Adipose tissue (tissue), 3 donors: ENCODE data around the gene IGHMBP2. TPM values are rescaled to one million over a fixed set of nuclear protein-coding genes. Genes with fewer than 3 reads are reported as not detected.
"Not testable (repeated sequence)": the region's sequence is repeated elsewhere in the genome, so short reads cannot be mapped to it uniquely, and the experiment has no call there.

Source experiments
- H3K27ac ChIP-seq: one replicate; pipeline ENCODE4 v1.5.1; 2013; ENCODE audit warnings: low read depth, low read length
- WGBS, 3 donors: extraction: QIAGEN DNeasy Blood & Tissue Kit; methylation state at CpG; one replicate each; pipeline ENCODE4 v1.1.7; 2013; 5-methylcytosine and 5-hydroxymethylcytosine counted together
- polyA plus RNA-seq, 3 donors: library from polyadenylated mRNA; stranded (reverse); fragments of 200-250 nt; gene quantifications; one replicate each; pipeline ENCODE4 v1.2.3, GENCODE V29; 2013
- donor health status: healthy with polysubstance abuse.
- donor health status: Bipolar disorder and iron deficiency.
- donor health status: healthy.

IGHMBP2 gene
- polyA plus RNA-seq, 3 donors: 7.4 to 23.7 (median 11.3) TPM

GRCh38 chr11:68969386-68969785 is 65.7 kb downstream of the IGHMBP2 start:
- 62 to 79% (median 75%) methylated on average over 8 of the region's 8 CpGs for WGBS, 3 donors
- no peak overlapping the region for H3K27ac ChIP-seq

GRCh38 chr11:68970921-68971636 is 67.4 kb downstream of the IGHMBP2 start:
- H3K27ac ChIP-seq: no peak overlapping the region
- WGBS, 3 donors: 77 to 89% (median 87%) methylated on average over 8 of the region's 8 CpGs

DNA sequence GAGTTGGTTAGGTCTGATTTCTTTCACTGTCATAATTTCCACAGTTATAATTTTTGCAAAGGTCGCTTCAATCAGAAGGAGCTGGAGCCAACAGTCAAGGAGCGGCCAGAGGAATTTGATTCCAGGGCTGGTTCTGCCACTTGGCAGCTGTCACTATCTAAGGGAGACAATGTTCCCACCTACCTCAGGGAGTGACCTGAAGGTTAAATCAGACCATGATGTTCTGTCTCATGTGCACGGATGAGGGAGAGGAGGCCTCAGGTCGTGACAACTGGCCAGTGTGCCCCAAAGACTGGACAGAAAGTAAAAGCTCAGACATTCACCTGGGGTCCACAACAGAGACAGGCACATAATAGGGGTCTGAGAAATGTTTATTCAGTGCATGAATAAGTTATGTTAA is 69.5 kb downstream of the IGHMBP2 start:
- no peak overlapping the region for H3K27ac ChIP-seq
- 58 to 74% (median 66%) methylated on average over 4 of the region's 4 CpGs for WGBS, 3 donors

- H3K27ac ChIP-seq: not testable (repeated sequence)
- WGBS, 3 donors: 88 to 89% (median 89%) methylated on average over 12 of the region's 12 CpGs
Observed at GRCh38 chr11:68973706-68974105, 70.0 kb downstream of the IGHMBP2 start.

- 91 to 93% (median 93%) methylated on average over 22 to 23 of the region's 23 CpGs for WGBS, 3 donors
- H3K27ac ChIP-seq: no peak overlapping the region
Observed at GRCh38 chr11:68974421-68975194, 70.9 kb downstream of the IGHMBP2 start.

DNA sequence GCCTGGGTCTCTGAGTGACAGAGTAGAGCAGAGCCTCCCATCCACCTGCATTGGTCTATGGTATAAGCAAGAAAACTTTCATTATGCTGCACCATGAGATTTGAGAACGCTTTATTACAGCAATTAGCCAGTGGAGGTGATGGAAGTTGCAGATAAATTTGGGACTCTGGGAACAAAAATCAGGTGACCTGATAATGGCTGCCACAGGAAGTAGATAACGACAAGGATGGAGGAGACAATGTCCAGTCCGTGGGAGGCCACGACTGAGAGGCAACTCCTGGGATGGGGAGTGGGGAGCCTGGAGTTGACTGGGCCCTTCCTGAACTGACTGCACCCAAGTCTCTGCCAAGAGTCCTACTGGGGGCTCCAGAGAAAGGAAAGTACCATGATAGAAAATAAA is 72.4 kb downstream of the IGHMBP2 start:
- H3K27ac ChIP-seq: no peak overlapping the region
- 57 to 58% (median 58%) methylated on average over 4 of the region's 4 CpGs for WGBS, 3 donors

GRCh38 chr11:68976563-68976962 is 72.9 kb downstream of the IGHMBP2 start:
- H3K27ac ChIP-seq: no peak overlapping the region
- 62 to 72% (median 72%) methylated on average over 4 of the region's 4 CpGs for WGBS, 3 donors

DNA sequence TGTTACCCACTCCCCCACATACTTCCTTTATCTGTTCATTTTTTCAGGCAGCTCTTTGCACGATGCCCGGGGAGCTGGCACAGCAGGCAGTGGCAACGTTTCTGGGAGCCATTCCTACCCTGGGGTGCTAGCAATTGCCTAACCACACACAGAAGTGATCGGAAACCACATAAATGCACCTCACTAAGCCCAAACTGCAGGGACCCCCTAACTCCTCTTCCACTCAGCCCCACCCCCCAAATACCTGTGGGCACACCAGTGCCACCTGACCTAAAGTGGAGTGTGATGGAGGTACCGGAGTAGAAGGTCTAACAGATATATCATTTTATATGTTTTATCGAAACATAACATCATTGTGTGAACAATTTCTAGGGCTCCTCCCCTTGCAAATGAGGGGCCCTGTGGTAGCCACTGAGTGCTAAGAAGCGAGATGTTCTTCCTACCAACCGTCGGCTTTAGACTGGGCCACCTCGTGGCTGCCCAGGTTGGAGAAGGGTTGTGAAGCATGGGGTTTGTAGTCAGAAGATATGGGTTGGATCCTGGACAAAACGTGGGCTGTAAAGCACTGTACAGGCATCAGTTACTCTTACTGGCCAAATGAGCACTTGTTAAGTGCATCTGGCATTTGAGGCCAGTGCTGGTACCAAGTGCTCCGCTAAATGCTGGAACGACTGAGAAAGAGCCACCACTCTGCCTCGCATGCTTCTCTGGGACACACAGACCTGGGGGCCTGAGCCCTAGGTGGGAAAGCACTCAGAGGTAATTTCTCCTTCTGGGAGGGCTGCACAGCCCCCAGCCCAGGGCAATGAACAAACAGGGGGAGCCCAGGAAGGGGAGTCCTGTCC is 74.3 kb downstream of the IGHMBP2 start:
- no peak overlapping the region for H3K27ac ChIP-seq

DNA sequence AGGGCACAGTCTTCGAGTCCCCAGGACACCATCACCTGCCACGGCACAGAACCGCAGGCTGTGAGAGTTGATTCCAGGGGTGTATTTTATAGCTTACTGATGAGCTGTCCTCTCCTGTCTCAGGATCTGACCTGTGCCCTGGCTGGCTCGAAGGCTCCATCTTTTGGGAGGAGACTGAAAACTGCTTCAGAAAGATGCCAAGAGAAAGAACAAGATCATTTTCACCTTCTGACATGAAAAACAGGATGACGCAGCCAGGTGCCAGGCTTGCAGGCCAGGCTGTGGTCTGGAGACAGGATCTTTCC is 74.9 kb downstream of the IGHMBP2 start:
- no peak overlapping the region for H3K27ac ChIP-seq
- 43 to 48% (median 48%) methylated on average over 5 of the region's 5 CpGs for WGBS, 3 donors

More for the DNA sequence above, 74.3 kb downstream of the IGHMBP2 start:
- 67 to 69% (median 69%) methylated on average over 14 of the region's 14 CpGs for WGBS, 3 donors

DNA sequence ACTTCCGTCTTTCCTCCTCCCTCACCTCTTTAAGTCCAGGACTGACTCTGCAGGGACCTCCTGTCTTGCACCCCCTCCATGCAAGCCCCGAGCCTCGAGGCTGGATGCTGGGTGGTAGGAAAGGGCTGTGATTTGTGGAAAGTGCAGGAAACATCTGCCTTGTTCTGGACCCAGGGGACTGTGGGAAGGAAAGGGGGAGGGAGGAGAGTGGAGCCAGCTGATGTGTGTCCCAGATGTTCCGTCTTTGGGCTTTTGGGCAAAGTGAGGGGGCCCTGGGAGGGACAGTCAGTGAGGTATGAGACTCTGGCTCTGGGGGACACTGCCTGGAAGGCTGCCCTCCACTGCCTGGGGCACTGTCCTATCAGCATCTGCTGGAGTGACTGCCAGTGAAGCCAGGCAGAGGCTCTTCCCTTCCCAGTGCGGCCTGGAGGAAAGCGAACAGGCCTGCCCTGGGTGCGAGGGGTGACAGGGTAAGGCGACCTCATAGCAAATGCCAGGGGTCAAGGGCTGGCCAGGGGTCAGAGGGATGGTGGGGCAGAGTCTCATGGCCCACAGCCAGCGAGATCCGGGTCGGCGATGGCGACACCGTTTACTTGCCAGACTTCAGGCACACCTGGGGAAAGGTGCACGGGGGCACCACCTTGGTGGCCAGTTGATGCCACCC is 75.4 kb downstream of the IGHMBP2 start:
- WGBS, 3 donors: 46 to 57% (median 48%) methylated on average over 15 of the region's 15 CpGs
- no peak overlapping the region for H3K27ac ChIP-seq

DNA sequence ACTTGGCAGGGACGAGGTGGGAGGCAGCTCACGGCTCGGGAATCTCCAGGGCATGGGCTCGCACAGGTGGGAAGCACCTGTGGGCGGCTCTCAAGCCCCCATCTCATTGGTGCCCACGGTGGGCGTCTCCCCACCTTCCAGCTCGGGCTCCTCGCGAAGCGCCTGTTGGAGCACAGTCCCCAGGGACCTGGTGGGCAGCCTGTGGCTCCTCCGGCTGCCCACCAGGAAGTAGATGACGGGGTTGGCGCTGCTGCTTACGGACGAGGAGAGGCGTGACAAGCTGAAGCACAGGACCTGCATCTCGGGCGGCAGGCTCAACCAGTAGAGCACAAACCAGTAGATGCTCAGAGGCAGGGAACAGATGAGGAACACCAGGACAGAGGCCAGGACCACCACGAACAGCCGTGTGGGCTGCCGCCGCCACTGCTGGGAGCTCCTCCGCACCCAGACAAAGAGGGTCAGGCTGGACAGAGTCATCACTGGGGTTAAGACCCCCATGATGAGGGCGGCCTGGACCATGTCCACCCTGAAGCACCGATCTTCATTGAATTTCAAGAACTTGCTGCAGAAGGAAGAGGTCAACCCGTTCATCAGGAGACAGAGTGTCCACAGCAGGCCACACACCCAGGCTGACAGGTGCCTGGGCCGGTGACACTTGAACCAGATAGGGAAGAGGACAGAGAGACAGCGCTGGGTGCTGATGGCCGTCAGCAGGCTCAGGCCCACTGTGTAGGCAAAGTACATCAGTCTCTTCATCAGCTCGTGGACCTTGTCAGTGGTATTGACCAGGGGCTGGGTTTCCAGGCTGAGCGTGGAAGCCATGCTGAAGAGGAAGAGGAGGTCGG is 76.5 kb downstream of the IGHMBP2 start:
- H3K27ac ChIP-seq: no peak overlapping the region
- WGBS, 3 donors: 76 to 85% (median 85%) methylated on average over 33 of the region's 33 CpGs

- WGBS, 3 donors: 75 to 86% (median 86%) methylated on average over 8 of the region's 8 CpGs
- no peak within 1 kb of the TSS for H3K27ac ChIP-seq
Observed at GRCh38 chr11:68980776-68981065, 77.0 kb downstream of the IGHMBP2 start, which contains the start of gene MRGPRD. Gene MRGPRD, minus strand, starts transcription at chr11:68980986. Its CDS starts 0 bp downstream, at chr11:68980986.

DNA sequence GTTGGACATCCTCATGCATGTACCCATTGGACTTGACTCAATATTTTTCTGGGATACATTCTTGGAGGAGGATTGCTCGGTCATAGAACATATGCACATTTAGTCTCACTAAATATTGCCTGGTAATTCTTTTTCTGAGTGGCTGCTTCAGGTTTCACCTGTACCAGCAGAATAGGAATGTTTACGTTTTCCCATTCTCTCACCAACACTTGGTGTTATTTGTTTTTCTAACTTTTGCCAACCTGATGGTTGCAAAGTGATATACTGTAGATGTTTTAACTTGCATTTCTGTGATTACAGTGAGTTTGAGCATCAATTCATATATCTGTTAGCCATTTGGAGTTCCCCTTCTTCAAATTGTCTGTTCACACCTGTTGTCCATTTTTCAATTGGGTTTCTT is 78.4 kb downstream of the IGHMBP2 start:
- WGBS, 3 donors: 89 to 96% (median 92%) methylated on average over 2 of the region's 2 CpGs
- H3K27ac ChIP-seq: no peak overlapping the region

GRCh38 chr11:68983801-68984200 is 80.1 kb downstream of the IGHMBP2 start:
- WGBS, 3 donors: 78 to 82% (median 80%) methylated on average over 6 of the region's 6 CpGs
- H3K27ac ChIP-seq: no peak overlapping the region

DNA sequence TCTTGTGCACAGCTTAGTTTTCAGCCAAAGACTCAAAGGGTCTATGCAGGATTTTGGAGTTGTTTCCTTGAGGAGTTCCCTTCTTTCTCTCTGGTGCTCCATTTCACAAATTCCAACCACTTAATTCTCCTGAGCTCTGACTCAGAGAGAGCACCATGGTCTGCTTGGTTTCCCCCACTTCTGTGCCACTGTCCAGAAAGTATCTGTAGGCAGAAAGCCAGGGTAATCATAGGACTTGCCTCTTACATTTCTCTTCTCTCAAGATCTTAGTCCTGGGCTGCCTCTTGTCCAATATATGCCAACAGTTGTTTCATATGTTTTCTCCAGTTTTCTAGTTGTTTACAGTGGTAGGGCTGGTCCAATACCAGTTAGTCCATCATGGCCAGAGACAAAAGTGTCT is 83.5 kb downstream of the IGHMBP2 start:
- H3K27ac ChIP-seq: no peak overlapping the region

DNA sequence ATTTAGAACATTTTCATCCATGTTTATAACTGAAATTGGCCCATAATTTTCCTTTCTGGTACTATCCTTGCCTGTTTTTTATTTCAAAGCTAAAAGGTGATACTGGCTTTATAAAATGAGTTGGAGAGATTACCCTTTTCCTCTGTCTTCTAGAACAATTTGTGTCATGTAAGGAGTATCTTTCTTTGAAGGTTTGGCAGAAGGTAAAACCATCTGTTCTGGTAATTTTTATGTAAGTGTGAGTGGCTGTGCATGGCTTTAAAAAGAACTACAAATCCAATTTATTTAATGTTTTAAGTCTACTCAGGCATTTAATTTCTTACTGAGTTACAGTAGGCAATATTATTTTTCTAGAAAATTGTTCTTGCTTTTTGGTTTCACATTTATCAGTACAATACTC is 84.8 kb downstream of the IGHMBP2 start:
- H3K27ac ChIP-seq: no peak overlapping the region
